Kidney glomerular epithelial cell (primary cell): ENCODE measurements around the gene ABHD17B.
"Not testable (repeated sequence)": the region's sequence is repeated elsewhere in the genome, so short reads cannot be mapped to it uniquely, and the experiment has no call there.

Experiments used
- DNase-seq: peaks from one replicate; lab custom pipeline; 2025; lab: John Stamatoyannopoulos, UW

ABHD17B gene

GRCh38 chr9:71915495-71915894 lies 4.5 kb upstream of the ABHD17B start:
- no peak for DNase-seq

GRCh38 chr9:71911908-71912335 lies 929 bp upstream of the ABHD17B start:
- no peak for DNase-seq

GRCh38 chr9:71910650-71911060 lies 338 bp downstream of the ABHD17B start:
- DNase-seq: no peak

GRCh38 chr9:71909887-71910649 lies 925 bp downstream of the ABHD17B start:
- peak; percentile 23 for DNase-seq

GRCh38 chr9:71908825-71909224 lies 2.2 kb downstream of the ABHD17B start:
- no peak for DNase-seq

- no peak for DNase-seq
Observed at GRCh38 chr9:71904076-71904475, 6.9 kb downstream of the ABHD17B start.

- DNase-seq: no peak
Observed at GRCh38 chr9:71901695-71902597, 9.0 kb downstream of the ABHD17B start.

GRCh38 chr9:71898756-71899155 lies 12.2 kb downstream of the ABHD17B start:
- DNase-seq: not testable (repeated sequence)

GRCh38 chr9:71897577-71897976 lies 13.4 kb downstream of the ABHD17B start:
- no peak for DNase-seq

- no peak for DNase-seq
Observed at GRCh38 chr9:71896761-71897160, 14.2 kb downstream of the ABHD17B start.

- DNase-seq: no peak
Observed at GRCh38 chr9:71895955-71896354, 15.0 kb downstream of the ABHD17B start.

- DNase-seq: no peak
Observed at GRCh38 chr9:71895117-71895516, 15.9 kb downstream of the ABHD17B start.

- no peak for DNase-seq
Observed at GRCh38 chr9:71891557-71892189, 19.3 kb downstream of the ABHD17B start.

GRCh38 chr9:71890042-71890679 lies 20.8 kb downstream of the ABHD17B start:
- no peak for DNase-seq

- DNase-seq: no peak
Observed at GRCh38 chr9:71887362-71887761, 23.6 kb downstream of the ABHD17B start.

GRCh38 chr9:71886541-71886940 lies 24.5 kb downstream of the ABHD17B start:
- no peak for DNase-seq

GRCh38 chr9:71886015-71886414 lies 25.0 kb downstream of the ABHD17B start:
- no peak for DNase-seq

- DNase-seq: no peak
Observed at GRCh38 chr9:71885467-71885866, 25.5 kb downstream of the ABHD17B start.

GRCh38 chr9:71884005-71884404 lies 27.0 kb downstream of the ABHD17B start:
- no peak for DNase-seq

- no peak for DNase-seq
Observed at GRCh38 chr9:71879644-71880174, 31.3 kb downstream of the ABHD17B start.

- no peak for DNase-seq
Observed at GRCh38 chr9:71878327-71879274, 32.4 kb downstream of the ABHD17B start.
